HG02642 (cell line): ENCODE data around the gene CPA4.
"Not testable (repeated sequence)": the region's sequence is repeated elsewhere in the genome, so short reads cannot be mapped to it uniquely, and the experiment has no call there.

ENCODE experiments used
- ATAC-seq: cut with Tn5 transposase; IDR thresholded peaks from one replicate; pipeline ENCODE4 v1.9.1; 2021; ENCODE audit warnings: mild to moderate bottlenecking; ENCODE audit not compliant: unreplicated experiment, poor library complexity

CPA4 gene

GRCh38 chr7:130292682-130293257, at the start of gene CPA4:
Gene CPA4, plus strand, starts transcription at chr7:130293161. Its CDS starts 20 bp downstream, at chr7:130293181.
- no peak for ATAC-seq

- ATAC-seq: not testable (repeated sequence)
These were observed 49.5 kb upstream of the CPA4 start for GRCh38 chr7:130243486-130243885.

GRCh38 chr7:130246491-130246890, 46.5 kb upstream of the CPA4 start:
- ATAC-seq: not testable (repeated sequence)

GRCh38 chr7:130248842-130249241, 44.1 kb upstream of the CPA4 start:
- not testable (repeated sequence) for ATAC-seq

- not testable (repeated sequence) for ATAC-seq
These were observed 43.3 kb upstream of the CPA4 start for GRCh38 chr7:130249626-130250025.

GRCh38 chr7:130254555-130254954, 38.4 kb upstream of the CPA4 start:
- ATAC-seq: no peak

- no peak for ATAC-seq
These were observed 36.3 kb upstream of the CPA4 start for GRCh38 chr7:130256704-130257103.

- ATAC-seq: no peak
These were observed 34.4 kb upstream of the CPA4 start for GRCh38 chr7:130258494-130259078.

- ATAC-seq: no peak
These were observed 30.5 kb upstream of the CPA4 start for GRCh38 chr7:130262448-130262847.

- ATAC-seq: no peak
These were observed 29.8 kb upstream of the CPA4 start for GRCh38 chr7:130263130-130263529.

- no peak for ATAC-seq
These were observed 26.6 kb upstream of the CPA4 start, which contains the start of gene CPA2 for GRCh38 chr7:130266258-130266960. Gene CPA2, plus strand, starts transcription at chr7:130266863. Its CDS starts 19 bp downstream, at chr7:130266882.

- no peak for ATAC-seq
These were observed 26.0 kb upstream of the CPA4 start for GRCh38 chr7:130266961-130267321.

GRCh38 chr7:130268463-130269317, 24.3 kb upstream of the CPA4 start:
- no peak for ATAC-seq

GRCh38 chr7:130269318-130269694, 23.7 kb upstream of the CPA4 start:
- ATAC-seq: no peak

- ATAC-seq: no peak
These were observed 21.8 kb upstream of the CPA4 start for GRCh38 chr7:130270947-130271800.

GRCh38 chr7:130272381-130273080, 20.4 kb upstream of the CPA4 start:
- ATAC-seq: no peak

- no peak for ATAC-seq
These were observed 19.7 kb upstream of the CPA4 start for GRCh38 chr7:130273081-130273932.

GRCh38 chr7:130273933-130274255, 19.1 kb upstream of the CPA4 start:
- ATAC-seq: no peak

- ATAC-seq: no peak
These were observed 18.7 kb upstream of the CPA4 start for GRCh38 chr7:130274296-130274695.
